Measurements from ENCODE around the gene CMSS1. TPM values are rescaled to one million over a fixed set of nuclear protein-coding genes. Genes with fewer than 3 reads are reported as not detected.

The CMSS1 gene
- total and polyA plus RNA-seq, 2 of the 13 experiments (the other 11 are each of a cell fraction or from before 2014, with no cell fraction given), result 6.4 to 48.7 TPM

DNA sequence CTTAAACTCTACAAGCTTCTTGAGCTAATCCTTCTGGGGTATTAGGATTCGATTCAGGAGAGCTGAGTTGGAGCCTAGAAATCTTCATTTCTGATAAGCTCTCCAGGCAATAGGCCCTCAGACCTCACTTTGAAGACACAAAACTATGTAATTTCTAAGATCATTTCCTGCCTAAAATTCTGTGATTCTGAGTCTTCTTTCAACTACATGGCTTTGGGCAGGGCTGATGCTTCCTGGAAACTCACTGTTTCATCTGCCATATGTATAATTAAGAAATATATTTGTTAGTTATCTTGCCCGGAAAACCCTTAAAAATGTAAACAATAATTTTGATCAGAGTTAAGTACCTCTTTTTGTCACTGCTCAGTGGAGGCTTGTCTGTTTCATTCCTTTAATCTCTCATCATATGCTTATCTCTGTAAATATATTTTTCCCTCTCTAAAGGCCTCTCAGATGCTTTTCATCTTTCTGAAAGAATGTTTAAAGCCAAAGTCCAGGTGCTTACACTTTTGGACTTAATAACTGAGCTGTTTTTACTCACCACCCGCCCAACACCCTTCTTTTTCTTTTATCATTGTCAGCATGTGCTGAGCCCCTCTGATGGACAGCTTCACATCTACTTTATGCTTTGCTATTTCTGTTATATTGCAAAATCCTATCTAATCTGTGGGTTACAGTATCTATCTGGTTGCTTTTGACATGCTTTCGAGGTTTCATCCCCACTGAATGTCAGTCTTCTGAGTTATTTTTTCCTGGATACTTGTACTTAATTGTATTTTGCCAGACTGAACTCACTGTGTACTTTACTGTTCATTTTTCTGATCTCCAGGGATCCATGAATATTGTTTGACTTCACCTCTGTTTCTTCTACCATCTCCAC is 258.4 kb downstream of the CMSS1 start (continued):
- TF ChIP-seq LCORL (IDR thresholded peaks at IDR 0.05) (peak; percentile 35; the same call in 1 of the 2 replicates), LCORL (CRISPR knock-in tag; IDR thresholded peaks at IDR 0.05) (no peak; the same call in 1 of the 2 replicates), ZNF670 (CRISPR knock-in tag; IDR thresholded peaks at IDR 0.05; ENCODE audit: borderline replicate concordance) (0 out of 2 replicates have a peak, but pooled peaks have one; percentile 37), REXO4 (CRISPR knock-in tag; IDR thresholded peaks at IDR 0.05; ENCODE audit: borderline replicate concordance) (no peak), SMC3 (IDR thresholded peaks at IDR 0.05; ENCODE audit: low read length) (0 out of 2 replicates have a peak, but pooled peaks have one; percentile 2), BCL6 (CRISPR knock-in tag; IDR thresholded peaks at IDR 0.05) (peak; percentile 97), GATAD1 (CRISPR knock-in tag; IDR thresholded peaks at IDR 0.05) (peak; percentile 32; the same call in 1 of the 2 replicates), ZNF589 (CRISPR knock-in tag; conservative IDR thresholded peaks at IDR 0.05) (no peak), ZBTB7B (CRISPR knock-in tag; IDR thresholded peaks at IDR 0.05) (peak; percentile 15; the same call in 1 of the 2 replicates), SUZ12 (IDR thresholded peaks at IDR 0.05; ENCODE audit: low read depth, low read length) (no peak), SMARCC2 (IDR thresholded peaks at IDR 0.05) (no peak), PHF8 (CRISPR knock-in tag; IDR thresholded peaks at IDR 0.05) (no peak)
- TF ChIP-seq, protein P1, sequence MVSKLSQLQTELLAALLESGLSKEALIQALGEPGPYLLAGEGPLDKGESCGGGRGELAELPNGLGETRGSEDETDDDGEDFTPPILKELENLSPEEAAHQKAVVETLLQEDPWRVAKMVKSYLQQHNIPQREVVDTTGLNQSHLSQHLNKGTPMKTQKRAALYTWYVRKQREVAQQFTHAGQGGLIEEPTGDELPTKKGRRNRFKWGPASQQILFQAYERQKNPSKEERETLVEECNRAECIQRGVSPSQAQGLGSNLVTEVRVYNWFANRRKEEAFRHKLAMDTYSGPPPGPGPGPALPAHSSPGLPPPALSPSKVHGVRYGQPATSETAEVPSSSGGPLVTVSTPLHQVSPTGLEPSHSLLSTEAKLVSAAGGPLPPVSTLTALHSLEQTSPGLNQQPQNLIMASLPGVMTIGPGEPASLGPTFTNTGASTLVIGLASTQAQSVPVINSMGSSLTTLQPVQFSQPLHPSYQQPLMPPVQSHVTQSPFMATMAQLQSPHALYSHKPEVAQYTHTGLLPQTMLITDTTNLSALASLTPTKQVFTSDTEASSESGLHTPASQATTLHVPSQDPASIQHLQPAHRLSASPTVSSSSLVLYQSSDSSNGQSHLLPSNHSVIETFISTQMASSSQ (IDR thresholded peaks at IDR 0.05; ENCODE audit: low read depth), result peak; percentile 74; the same call in 1 of the 2 replicates
- TF ChIP-seq, protein P1 (CRISPR knock-in tag; IDR thresholded peaks at IDR 0.05; ENCODE audit: borderline replicate concordance), result peak; percentile 70; the same call in 1 of the 2 replicates
- TF ChIP-seq, protein P2, sequence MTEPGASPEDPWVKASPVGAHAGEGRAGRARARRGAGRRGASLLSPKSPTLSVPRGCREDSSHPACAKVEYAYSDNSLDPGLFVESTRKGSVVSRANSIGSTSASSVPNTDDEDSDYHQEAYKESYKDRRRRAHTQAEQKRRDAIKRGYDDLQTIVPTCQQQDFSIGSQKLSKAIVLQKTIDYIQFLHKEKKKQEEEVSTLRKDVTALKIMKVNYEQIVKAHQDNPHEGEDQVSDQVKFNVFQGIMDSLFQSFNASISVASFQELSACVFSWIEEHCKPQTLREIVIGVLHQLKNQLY (CRISPR knock-in tag; IDR thresholded peaks at IDR 0.05), result 0 out of 2 replicates have a peak, but pooled peaks have one; percentile 55
- TF ChIP-seq, protein P3, sequence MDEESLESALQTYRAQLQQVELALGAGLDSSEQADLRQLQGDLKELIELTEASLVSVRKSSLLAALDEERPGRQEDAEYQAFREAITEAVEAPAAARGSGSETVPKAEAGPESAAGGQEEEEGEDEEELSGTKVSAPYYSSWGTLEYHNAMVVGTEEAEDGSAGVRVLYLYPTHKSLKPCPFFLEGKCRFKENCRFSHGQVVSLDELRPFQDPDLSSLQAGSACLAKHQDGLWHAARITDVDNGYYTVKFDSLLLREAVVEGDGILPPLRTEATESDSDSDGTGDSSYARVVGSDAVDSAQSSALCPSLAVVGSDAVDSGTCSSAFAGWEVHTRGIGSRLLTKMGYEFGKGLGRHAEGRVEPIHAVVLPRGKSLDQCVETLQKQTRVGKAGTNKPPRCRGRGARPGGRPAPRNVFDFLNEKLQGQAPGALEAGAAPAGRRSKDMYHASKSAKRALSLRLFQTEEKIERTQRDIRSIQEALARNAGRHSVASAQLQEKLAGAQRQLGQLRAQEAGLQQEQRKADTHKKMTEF (CRISPR knock-in tag; IDR thresholded peaks at IDR 0.05), result peak; percentile 77
- TF ChIP-seq, protein P4, sequence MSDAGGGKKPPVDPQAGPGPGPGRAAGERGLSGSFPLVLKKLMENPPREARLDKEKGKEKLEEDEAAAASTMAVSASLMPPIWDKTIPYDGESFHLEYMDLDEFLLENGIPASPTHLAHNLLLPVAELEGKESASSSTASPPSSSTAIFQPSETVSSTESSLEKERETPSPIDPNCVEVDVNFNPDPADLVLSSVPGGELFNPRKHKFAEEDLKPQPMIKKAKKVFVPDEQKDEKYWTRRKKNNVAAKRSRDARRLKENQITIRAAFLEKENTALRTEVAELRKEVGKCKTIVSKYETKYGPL (CRISPR knock-in tag; IDR thresholded peaks at IDR 0.05), result no peak; the same call in 1 of the 2 replicates
- TF ChIP-seq, protein P5, sequence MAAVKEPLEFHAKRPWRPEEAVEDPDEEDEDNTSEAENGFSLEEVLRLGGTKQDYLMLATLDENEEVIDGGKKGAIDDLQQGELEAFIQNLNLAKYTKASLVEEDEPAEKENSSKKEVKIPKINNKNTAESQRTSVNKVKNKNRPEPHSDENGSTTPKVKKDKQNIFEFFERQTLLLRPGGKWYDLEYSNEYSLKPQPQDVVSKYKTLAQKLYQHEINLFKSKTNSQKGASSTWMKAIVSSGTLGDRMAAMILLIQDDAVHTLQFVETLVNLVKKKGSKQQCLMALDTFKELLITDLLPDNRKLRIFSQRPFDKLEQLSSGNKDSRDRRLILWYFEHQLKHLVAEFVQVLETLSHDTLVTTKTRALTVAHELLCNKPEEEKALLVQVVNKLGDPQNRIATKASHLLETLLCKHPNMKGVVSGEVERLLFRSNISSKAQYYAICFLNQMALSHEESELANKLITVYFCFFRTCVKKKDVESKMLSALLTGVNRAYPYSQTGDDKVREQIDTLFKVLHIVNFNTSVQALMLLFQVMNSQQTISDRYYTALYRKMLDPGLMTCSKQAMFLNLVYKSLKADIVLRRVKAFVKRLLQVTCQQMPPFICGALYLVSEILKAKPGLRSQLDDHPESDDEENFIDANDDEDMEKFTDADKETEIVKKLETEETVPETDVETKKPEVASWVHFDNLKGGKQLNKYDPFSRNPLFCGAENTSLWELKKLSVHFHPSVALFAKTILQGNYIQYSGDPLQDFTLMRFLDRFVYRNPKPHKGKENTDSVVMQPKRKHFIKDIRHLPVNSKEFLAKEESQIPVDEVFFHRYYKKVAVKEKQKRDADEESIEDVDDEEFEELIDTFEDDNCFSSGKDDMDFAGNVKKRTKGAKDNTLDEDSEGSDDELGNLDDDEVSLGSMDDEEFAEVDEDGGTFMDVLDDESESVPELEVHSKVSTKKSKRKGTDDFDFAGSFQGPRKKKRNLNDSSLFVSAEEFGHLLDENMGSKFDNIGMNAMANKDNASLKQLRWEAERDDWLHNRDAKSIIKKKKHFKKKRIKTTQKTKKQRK (IDR thresholded peaks at IDR 0.05; ENCODE audit: low read length), result no peak

Data from HepG2 (cell line).